Mucosa of rectum (tissue), 2 donors: ENCODE results near the gene LYZ.

Experiments
- H3K27ac ChIP-seq, 2 donors: one replicate each; pipeline ENCODE4 v1.7.0; 2013; ENCODE audit warnings: inconsistent platforms in 2 of 2, low read depth in 2 of 2, low read length in 2 of 2
- H3K27me3 ChIP-seq, 2 donors: one replicate each; pipeline ENCODE4 v1.7.0; 2013; ENCODE audit warnings: low read length in 2 of 2; ENCODE audit not compliant: control insufficient read depth in 2 of 2, insufficient read depth in 2 of 2
- H3K36me3 ChIP-seq, 2 donors: one replicate each; pipeline ENCODE4 v1.7.0; 2013; ENCODE audit warnings: low read length in 2 of 2; ENCODE audit not compliant: control insufficient read depth in 2 of 2, insufficient read depth in 2 of 2
- H3K4me1 ChIP-seq, 2 donors: one replicate each; pipeline ENCODE4 v1.7.0; 2013; ENCODE audit warnings: low read length in 2 of 2, mild to moderate bottlenecking in 1 of 2; ENCODE audit not compliant: control insufficient read depth in 2 of 2, insufficient read depth in 2 of 2
- H3K4me3 ChIP-seq, 2 donors: one replicate each; pipeline ENCODE4 v1.7.0; 2013; ENCODE audit warnings: low read length in 2 of 2
- H3K9ac ChIP-seq, 2 donors: one replicate each; pipeline ENCODE4 v1.7.0; 2013; ENCODE audit warnings: low read length in 2 of 2, low read depth in 1 of 2, mild to moderate bottlenecking in 1 of 2
- H3K9me3 ChIP-seq, 2 donors: one replicate each; pipeline ENCODE4 v1.7.0; 2013; ENCODE audit warnings: low read length in 2 of 2; ENCODE audit not compliant: control insufficient read depth in 2 of 2
- donor health status: healthy.
- donor health status: Normal muscosa, but diverticular disease.

Gene LYZ

GRCh38 chr12:69350777-69351176, 2.6 kb downstream of the LYZ start:
- Histone ChIP-seq H3K9me3 (no peaks in the 10 kb centered on the region), H3K27ac (no peak overlapping the region), H3K4me1 (peaks cover 0 to 7% of the 10 kb centered on the region in 2 donors), H3K27me3 (no peaks in the 10 kb centered on the region), H3K4me3 (no peak overlapping the region), H3K9ac (no peak overlapping the region), H3K36me3 (no peaks in the 10 kb centered on the region)

- Histone ChIP-seq H3K9ac (no peak overlapping the region), H3K27me3 (no peaks in the 10 kb centered on the region), H3K27ac (no peak overlapping the region), H3K9me3 (no peaks in the 10 kb centered on the region), H3K4me3 (no peak overlapping the region), H3K4me1 (peaks cover 0 to 5% of the 10 kb centered on the region in 2 donors), H3K36me3 (no peaks in the 10 kb centered on the region)
Measured at GRCh38 chr12:69351462-69352236, 3.5 kb downstream of the LYZ start.

GRCh38 chr12:69352904-69353303, 4.7 kb downstream of the LYZ start:
- Histone ChIP-seq H3K36me3 (no peaks in the 10 kb centered on the region), H3K27me3 (no peaks in the 10 kb centered on the region), H3K9me3 (no peaks in the 10 kb centered on the region), H3K27ac (no peak overlapping the region), H3K4me3 (no peak overlapping the region), H3K4me1 (peaks cover 0 to 5% of the 10 kb centered on the region in 2 donors), H3K9ac (no peak overlapping the region)

GRCh38 chr12:69354172-69354555, 6.0 kb downstream of the LYZ start:
- H3K27me3 ChIP-seq = no peaks in the 10 kb centered on the region
- peaks cover 4 to 5% of the 10 kb centered on the region in 2 donors for H3K4me1 ChIP-seq
- H3K27ac ChIP-seq = no peak overlapping the region
- no peak overlapping the region for H3K4me3 ChIP-seq
- no peaks in the 10 kb centered on the region for H3K9me3 ChIP-seq
- no peak overlapping the region for H3K9ac ChIP-seq
- no peaks in the 10 kb centered on the region for H3K36me3 ChIP-seq

- H3K27me3 ChIP-seq = no peaks in the 10 kb centered on the region
- H3K36me3 ChIP-seq = no peaks in the 10 kb centered on the region
- peaks cover 7% of the 10 kb centered on the region in 2 donors for H3K4me1 ChIP-seq
- no peaks in the 10 kb centered on the region for H3K9me3 ChIP-seq
- H3K27ac ChIP-seq = no peak overlapping the region
- H3K9ac ChIP-seq = no peak overlapping the region
- no peak overlapping the region for H3K4me3 ChIP-seq
Measured at GRCh38 chr12:69354556-69355187, 6.5 kb downstream of the LYZ start.

- Histone ChIP-seq H3K27ac (no peak overlapping the region), H3K4me3 (no peak overlapping the region), H3K4me1 (peaks cover 9 to 10% of the 10 kb centered on the region in 2 donors), H3K9me3 (no peaks in the 10 kb centered on the region), H3K9ac (no peak overlapping the region), H3K27me3 (no peaks in the 10 kb centered on the region), H3K36me3 (no peaks in the 10 kb centered on the region)
Measured at GRCh38 chr12:69355363-69356028, 7.3 kb downstream of the LYZ start.

GRCh38 chr12:69359531-69360347, 11.6 kb downstream of the LYZ start, which contains the start of gene YEATS4:
YEATS4 (plus strand) TSS chr12:69359743; CDS start chr12:69359973, 230 bp downstream.
- peak within 1 kb of the TSS; percentile 87 to 95 for H3K9ac ChIP-seq
- peaks cover 0 to 5% of the 10 kb centered on the region in 2 donors for H3K36me3 ChIP-seq
- H3K27ac ChIP-seq = peak within 1 kb of the TSS; percentile 95 to 97
- no peaks in the 10 kb centered on the region for H3K27me3 ChIP-seq
- no peaks in the 10 kb centered on the region for H3K9me3 ChIP-seq
- peaks cover 10% of the 10 kb centered on the region in 2 donors for H3K4me1 ChIP-seq
- H3K4me3 ChIP-seq = peak within 1 kb of the TSS; percentile 75 to 90

- H3K27ac ChIP-seq = peak overlapping the region; percentile 95 to 97
- H3K4me3 ChIP-seq = peak overlapping the region; percentile 75 to 90
- peak overlapping the region; percentile 43 to 95 for H3K9ac ChIP-seq
- H3K9me3 ChIP-seq = no peaks in the 10 kb centered on the region
- peaks cover 10% of the 10 kb centered on the region in 2 donors for H3K4me1 ChIP-seq
- no peaks in the 10 kb centered on the region for H3K27me3 ChIP-seq
- H3K36me3 ChIP-seq = peaks cover 0 to 5% of the 10 kb centered on the region in 2 donors
Measured at GRCh38 chr12:69360348-69360672, 12.1 kb downstream of the LYZ start.

- H3K4me1 ChIP-seq = no peaks in the 10 kb centered on the region
- no peaks in the 10 kb centered on the region for H3K27me3 ChIP-seq
- H3K36me3 ChIP-seq = peaks cover 22 to 25% of the 10 kb centered on the region in 2 donors
- no peaks in the 10 kb centered on the region for H3K9me3 ChIP-seq
- H3K4me3 ChIP-seq = no peak overlapping the region
- no peak overlapping the region for H3K27ac ChIP-seq
- no peak overlapping the region for H3K9ac ChIP-seq
Measured at GRCh38 chr12:69366796-69367195, 18.6 kb downstream of the LYZ start.
